WTC11 (cell line): ENCODE measurements around the gene CUTC. TPM values are rescaled to one million over a fixed set of nuclear protein-coding genes. Genes with fewer than 3 reads are reported as not detected.

Experiments used
- ATAC-seq: fragments of 200-7000 bp; cut with Tn5 transposase; 2 replicates; pipeline ENCODE4 v1.10.0; 2021; ENCODE audit warnings: mild to moderate bottlenecking, moderate library complexity
- CTCF ChIA-PET: fragments of 300-600 bp; sonication (Branson Sonifier 250); formaldehyde crosslinking; loops from one replicate; lab custom pipeline; 2021; ENCODE audit warnings: antibody characterized with exemption; lab: Charles Lee
- POLR2A ChIA-PET: fragments of 350-600 bp; sonication (Branson Sonifier 250); formaldehyde crosslinking; loops from one replicate; lab custom pipeline; 2021; ENCODE audit warnings: antibody characterized with exemption; lab: Charles Lee
- DNase-seq: peaks from one replicate; pipeline ENCODE4 v3.0.0; 2021; ENCODE audit warnings: low spot score
- H3K27ac Mint-ChIP-seq: 2 replicates; pipeline ENCODE4 v1.8.0; 2021; ENCODE audit warnings: mixed read lengths
- H3K27me3 Mint-ChIP-seq: 2 replicates; pipeline ENCODE4 v1.8.0; 2021; ENCODE audit warnings: low read depth, mild to moderate bottlenecking, moderate library complexity, mixed read lengths
- H3K36me3 Mint-ChIP-seq: 2 replicates; pipeline ENCODE4 v1.8.0; 2021; ENCODE audit warnings: mixed read lengths
- H3K4me1 Mint-ChIP-seq: 2 replicates; pipeline ENCODE4 v1.8.0; 2022; ENCODE audit warnings: mixed read lengths
- H3K4me3 Mint-ChIP-seq: 2 replicates; pipeline ENCODE4 v1.8.0; 2021; ENCODE audit warnings: mild to moderate bottlenecking, moderate library complexity, mixed read lengths
- H3K9me3 Mint-ChIP-seq: 2 replicates; pipeline ENCODE4 v1.8.0; 2021; ENCODE audit warnings: mixed read lengths
- ATF1 ChIP-seq: sonication (generic); formaldehyde crosslinking; IDR thresholded peaks from 2 replicates; pipeline ENCODE4 v1.8.1; 2023; ENCODE audit warnings: mild to moderate bottlenecking, moderate library complexity, missing genetic modification reagents
- ERG ChIP-seq: fragments of 250-450 bp; sonication (Bioruptor Pico); IDR thresholded peaks from 2 replicates; pipeline ENCODE4 v1.8.0; 2021; ENCODE audit warnings: mild to moderate bottlenecking
- FOXJ3 ChIP-seq: sonication (generic); formaldehyde crosslinking; IDR thresholded peaks from 2 replicates; pipeline ENCODE4 v1.9.0; 2021; ENCODE audit warnings: missing genetic modification reagents, mild to moderate bottlenecking, borderline replicate concordance
- FOXK1 ChIP-seq: sonication (generic); formaldehyde crosslinking; IDR thresholded peaks from 2 replicates; pipeline ENCODE4 v1.8.0; 2022; ENCODE audit warnings: mild to moderate bottlenecking, moderate library complexity, missing genetic modification reagents
- MLX ChIP-seq: sonication (generic); formaldehyde crosslinking; IDR thresholded peaks from 2 replicates; pipeline ENCODE4 v1.8.1; 2023; ENCODE audit warnings: mild to moderate bottlenecking, missing genetic modification reagents, moderate library complexity
- MXD4 ChIP-seq: fragments of 250-450 bp; sonication (Bioruptor Pico); IDR thresholded peaks from 2 replicates; pipeline ENCODE4 v1.8.0; 2021; ENCODE audit warnings: mild to moderate bottlenecking, moderate library complexity, borderline replicate concordance
- PRDM15 ChIP-seq: sonication (generic); formaldehyde crosslinking; IDR thresholded peaks from 2 replicates; pipeline ENCODE4 v1.8.0; 2022; ENCODE audit warnings: missing genetic modification reagents
- PREB ChIP-seq: sonication (generic); formaldehyde crosslinking; IDR thresholded peaks from 2 replicates; pipeline ENCODE4 v1.8.1; 2022; ENCODE audit warnings: mild to moderate bottlenecking, missing genetic modification reagents, moderate library complexity, borderline replicate concordance
- RELA ChIP-seq: sonication (generic); formaldehyde crosslinking; IDR thresholded peaks from 2 replicates; pipeline ENCODE4 v1.8.1; 2022; ENCODE audit warnings: missing genetic modification reagents, mild to moderate bottlenecking, borderline replicate concordance
- ZNF232 ChIP-seq: sonication (generic); formaldehyde crosslinking; IDR thresholded peaks from 2 replicates; pipeline ENCODE4 v1.8.0; 2022; ENCODE audit warnings: mild to moderate bottlenecking, missing genetic modification reagents
- ZNF263 ChIP-seq: sonication (generic); formaldehyde crosslinking; IDR thresholded peaks from 2 replicates; pipeline ENCODE4 v1.8.1; 2022; ENCODE audit warnings: low read depth, mild to moderate bottlenecking, moderate library complexity, missing genetic modification reagents
- ZNF425 ChIP-seq: fragments of 250-450 bp; sonication (Bioruptor Pico); conservative IDR thresholded peaks from 2 replicates; pipeline ENCODE4 v1.9.0; 2021; ENCODE audit warnings: mild to moderate bottlenecking
- ZNF671 ChIP-seq: fragments of 250-450 bp; sonication (Bioruptor Pico); IDR thresholded peaks from 2 replicates; pipeline ENCODE4 v1.8.0; 2021; ENCODE audit warnings: mild to moderate bottlenecking
- total RNA-seq: library from RNA; stranded (reverse); gene quantifications from 3 replicates; pipeline ENCODE4 v1.2.3, GENCODE V29; 2021
- TF ChIP-seq, protein P1 (sequence below): sonication (generic); formaldehyde crosslinking; IDR thresholded peaks from 2 replicates; pipeline ENCODE4 v1.8.0; 2023; ENCODE audit warnings: missing genetic modification reagents
- TF ChIP-seq, protein P2 (sequence below): sonication (generic); formaldehyde crosslinking; IDR thresholded peaks from 2 replicates; pipeline ENCODE4 v1.8.1; 2022; ENCODE audit warnings: low read depth, mild to moderate bottlenecking, moderate library complexity, missing genetic modification reagents, borderline replicate concordance

The CUTC gene
- total RNA-seq, 1 experiment from 2014 or later = 28.6 TPM

DNA sequence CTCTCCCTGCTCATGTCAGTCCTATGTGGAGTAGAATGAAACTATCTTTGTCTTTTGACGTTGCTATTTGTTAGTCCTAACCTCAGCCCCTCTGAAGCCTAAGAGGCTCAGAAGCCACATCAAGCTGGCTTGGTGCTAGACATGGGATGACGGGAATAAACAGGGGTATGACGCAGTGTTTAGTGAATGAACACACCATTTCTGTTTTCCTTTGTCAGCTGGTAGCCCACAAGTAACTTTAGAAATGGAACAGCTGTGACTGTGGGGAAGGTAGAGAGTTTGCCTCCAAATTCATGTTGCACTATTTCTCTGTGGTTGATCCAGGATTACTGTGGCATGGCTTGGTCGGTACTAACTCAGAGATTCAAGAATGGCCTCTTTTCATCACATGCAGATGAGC lies 31.4 kb upstream of the CUTC start:
- Mint-ChIP-seq H3K27ac (no peak overlapping the region), H3K36me3 (peaks cover 25% of the 10 kb centered on the region), H3K4me1 (no peaks in the 10 kb centered on the region), H3K9me3 (no peaks in the 10 kb centered on the region), H3K4me3 (no peak overlapping the region), H3K27me3 (no peaks in the 10 kb centered on the region)
- DNase-seq (no peak), ATAC-seq (no peak)
- TF ChIP-seq RELA = no peak
- no peak for TF ChIP-seq ZNF425
- TF ChIP-seq PREB (CRISPR knock-in tag) = no peak
- no peak for TF ChIP-seq ZNF232 (CRISPR knock-in tag)
- no peak for TF ChIP-seq MLX
- no peak for TF ChIP-seq ZNF263 (CRISPR knock-in tag)
- ChIA-PET CTCF (no interaction called here), POLR2A (no interaction called here)

- CTCF ChIA-PET = no interaction called here
- POLR2A ChIA-PET = no interaction called here
- no peak for TF ChIP-seq ZNF671 (CRISPR knock-in tag)
- no peak for TF ChIP-seq ATF1 (CRISPR knock-in tag)
- no peak for TF ChIP-seq ZNF425
- TF ChIP-seq, protein P1, sequence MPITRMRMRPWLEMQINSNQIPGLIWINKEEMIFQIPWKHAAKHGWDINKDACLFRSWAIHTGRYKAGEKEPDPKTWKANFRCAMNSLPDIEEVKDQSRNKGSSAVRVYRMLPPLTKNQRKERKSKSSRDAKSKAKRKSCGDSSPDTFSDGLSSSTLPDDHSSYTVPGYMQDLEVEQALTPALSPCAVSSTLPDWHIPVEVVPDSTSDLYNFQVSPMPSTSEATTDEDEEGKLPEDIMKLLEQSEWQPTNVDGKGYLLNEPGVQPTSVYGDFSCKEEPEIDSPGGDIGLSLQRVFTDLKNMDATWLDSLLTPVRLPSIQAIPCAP (CRISPR knock-in tag) = no peak
- no peak for TF ChIP-seq FOXK1 (CRISPR knock-in tag)
- TF ChIP-seq, protein P2, sequence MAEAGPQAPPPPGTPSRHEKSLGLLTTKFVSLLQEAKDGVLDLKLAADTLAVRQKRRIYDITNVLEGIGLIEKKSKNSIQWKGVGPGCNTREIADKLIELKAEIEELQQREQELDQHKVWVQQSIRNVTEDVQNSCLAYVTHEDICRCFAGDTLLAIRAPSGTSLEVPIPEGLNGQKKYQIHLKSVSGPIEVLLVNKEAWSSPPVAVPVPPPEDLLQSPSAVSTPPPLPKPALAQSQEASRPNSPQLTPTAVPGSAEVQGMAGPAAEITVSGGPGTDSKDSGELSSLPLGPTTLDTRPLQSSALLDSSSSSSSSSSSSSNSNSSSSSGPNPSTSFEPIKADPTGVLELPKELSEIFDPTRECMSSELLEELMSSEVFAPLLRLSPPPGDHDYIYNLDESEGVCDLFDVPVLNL = no peak
- Mint-ChIP-seq H3K27me3 (no peaks in the 10 kb centered on the region), H3K27ac (no peak overlapping the region), H3K4me1 (no peaks in the 10 kb centered on the region), H3K4me3 (no peak overlapping the region), H3K9me3 (no peaks in the 10 kb centered on the region), H3K36me3 (peaks cover 7% of the 10 kb centered on the region)
- ATAC-seq = no peak
- no peak for DNase-seq
Measured at GRCh38 chr10:99708428-99709012, 23.5 kb upstream of the CUTC start.

DNA sequence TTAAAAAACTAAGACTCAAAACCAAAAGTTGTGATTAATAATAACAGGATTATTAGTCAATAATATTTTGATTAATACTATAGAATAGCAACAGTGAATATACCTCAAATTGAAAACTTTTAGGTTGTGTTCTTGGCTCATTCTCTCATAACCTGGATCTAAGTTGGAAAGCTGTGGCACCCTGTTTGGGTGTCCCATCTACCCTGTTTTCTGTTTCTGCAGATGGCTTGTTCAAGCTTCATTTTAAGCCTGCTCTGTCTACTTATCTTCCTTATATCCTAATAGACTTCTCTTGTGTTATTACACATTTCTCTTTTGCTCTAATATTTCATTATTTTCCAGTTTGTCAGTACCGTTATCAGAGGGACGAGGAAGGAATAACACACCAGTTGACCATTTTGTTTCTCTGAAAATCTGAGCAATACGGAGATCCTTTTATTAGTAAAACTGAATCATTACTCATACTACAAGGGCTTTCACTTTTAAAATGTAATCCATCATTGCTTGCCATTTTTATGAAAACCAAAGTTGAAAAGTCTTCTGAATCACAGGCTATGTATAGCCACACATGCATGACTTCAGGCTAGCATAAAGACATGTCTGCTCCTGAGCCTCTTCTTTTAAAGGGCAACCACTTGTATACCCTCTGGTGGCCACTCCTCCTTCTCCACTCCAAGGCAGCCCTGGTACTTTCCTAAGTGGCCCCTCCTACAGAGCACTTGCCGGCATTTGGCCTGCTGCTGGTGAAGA lies 22.4 kb upstream of the CUTC start:
- ATAC-seq (peak; percentile 90), DNase-seq (peak; percentile 13)
- Mint-ChIP-seq H3K9me3 (no peaks in the 10 kb centered on the region), H3K4me1 (no peaks in the 10 kb centered on the region), H3K27ac (no peak overlapping the region), H3K4me3 (no peak overlapping the region), H3K27me3 (no peaks in the 10 kb centered on the region), H3K36me3 (peaks cover 15% of the 10 kb centered on the region)
- ChIA-PET POLR2A (no interaction called here), CTCF (no interaction called here)
- TF ChIP-seq ERG (CRISPR knock-in tag) (no peak), FOXJ3 (no peak), MXD4 (CRISPR knock-in tag) (no peak), PRDM15 (no peak)
